ENCODE results near the gene SLC24A4. TPM values are rescaled to one million over a fixed set of nuclear protein-coding genes. Genes with fewer than 3 reads are reported as not detected.

Gene SLC24A4
- total RNA-seq, 1 donor from 2014 or later = 0.36 TPM

- H3K4me1 ChIP-seq = peaks cover 54% of the 10 kb centered on the region
- no peak for TF ChIP-seq CTCF (IDR thresholded peaks at IDR 0.05; ENCODE audit: borderline replicate concordance)
- DNase-seq = peak; percentile 48
- H3K9me3 ChIP-seq (replicated peaks) = no peaks in the 10 kb centered on the region
- peak overlapping the region; percentile 88 for H3K27ac ChIP-seq (replicated peaks)
- H3K27me3 ChIP-seq (ENCODE audit: low read depth) = no peaks in the 10 kb centered on the region
- peak overlapping the region; percentile 20 for H3K4me3 ChIP-seq
- intact Hi-C loops (cut with micrococcal nuclease) = no loop called here
- no peaks in the 10 kb centered on the region for H3K36me3 ChIP-seq
Measured at GRCh38 chr14:92549859-92550230, 226.9 kb downstream of the SLC24A4 start.

Other genes starting within 250 kb of the SLC24A4 start
- gene ATXN3, start 216.6 kb upstream of the SLC24A4 start, total RNA-seq = 15.7 TPM
- 625 TPM for gene NDUFB1, start 201.5 kb upstream of the SLC24A4 start, total RNA-seq
- 41.4 TPM for gene CPSF2, start 201.2 kb upstream of the SLC24A4 start, total RNA-seq
- 13.8 TPM for gene RIN3, start 190.6 kb downstream of the SLC24A4 start, total RNA-seq